Uterus (tissue), 2 donors: ENCODE results near the gene PDE8A.

Experiments
- POLR2A ChIP-seq, 2 donors: fragments of 450-650 bp; IDR thresholded peaks; one replicate each; pipeline ENCODE4 v1.6.1; 2016; ENCODE audit warnings: antibody characterized with exemption in 2 of 2, mild to moderate bottlenecking in 1 of 2, moderate library complexity in 1 of 2
- TF ChIP-seq, protein P1 (sequence below), 4 experiments: fragments of 200-600 bp in 2 of 4; fragments of 450-650 bp in 2 of 4; sonication (generic) in 2 of 4; IDR thresholded peaks; one replicate each; pipeline ENCODE4 v1.5.1; 2016 to 2019; ENCODE audit warnings: antibody characterized with exemption in 4 of 4, mild to moderate bottlenecking in 2 of 4, moderate library complexity in 1 of 4

DNA sequence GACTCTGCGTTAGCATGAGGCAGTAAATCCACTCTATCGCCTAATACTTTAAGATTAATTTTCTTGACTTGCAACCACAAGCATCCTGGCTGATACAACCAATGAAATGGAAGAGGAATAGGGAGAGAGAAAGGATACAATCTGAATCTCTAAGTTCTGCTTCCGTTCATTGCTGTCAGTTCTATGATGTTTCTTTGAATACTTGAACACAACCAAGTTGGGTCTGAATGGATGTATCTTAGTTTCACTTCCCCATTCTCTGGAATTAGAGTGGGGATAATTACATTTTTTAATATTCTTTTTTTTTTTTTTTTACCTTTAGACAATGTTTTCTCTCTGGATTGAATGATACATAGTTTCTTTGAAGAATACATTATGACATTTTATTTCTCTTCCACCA, 22.9 kb downstream of the PDE8A start:
- no peak for TF ChIP-seq POLR2A (IDR thresholded peaks at IDR 0.05)
- TF ChIP-seq, protein P1, sequence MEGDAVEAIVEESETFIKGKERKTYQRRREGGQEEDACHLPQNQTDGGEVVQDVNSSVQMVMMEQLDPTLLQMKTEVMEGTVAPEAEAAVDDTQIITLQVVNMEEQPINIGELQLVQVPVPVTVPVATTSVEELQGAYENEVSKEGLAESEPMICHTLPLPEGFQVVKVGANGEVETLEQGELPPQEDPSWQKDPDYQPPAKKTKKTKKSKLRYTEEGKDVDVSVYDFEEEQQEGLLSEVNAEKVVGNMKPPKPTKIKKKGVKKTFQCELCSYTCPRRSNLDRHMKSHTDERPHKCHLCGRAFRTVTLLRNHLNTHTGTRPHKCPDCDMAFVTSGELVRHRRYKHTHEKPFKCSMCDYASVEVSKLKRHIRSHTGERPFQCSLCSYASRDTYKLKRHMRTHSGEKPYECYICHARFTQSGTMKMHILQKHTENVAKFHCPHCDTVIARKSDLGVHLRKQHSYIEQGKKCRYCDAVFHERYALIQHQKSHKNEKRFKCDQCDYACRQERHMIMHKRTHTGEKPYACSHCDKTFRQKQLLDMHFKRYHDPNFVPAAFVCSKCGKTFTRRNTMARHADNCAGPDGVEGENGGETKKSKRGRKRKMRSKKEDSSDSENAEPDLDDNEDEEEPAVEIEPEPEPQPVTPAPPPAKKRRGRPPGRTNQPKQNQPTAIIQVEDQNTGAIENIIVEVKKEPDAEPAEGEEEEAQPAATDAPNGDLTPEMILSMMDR (IDR thresholded peaks at IDR 0.05) = no peak
